BE2C (cell line): ENCODE results near the gene MEGF11.
"Not testable (repeated sequence)": the region's sequence is repeated elsewhere in the genome, so short reads cannot be mapped to it uniquely, and the experiment has no call there.

Experiments
- DNase-seq: peaks from one replicate; pipeline ENCODE4 v3.0.0-alpha.2; 2020
- H3K27me3 ChIP-seq: fragments of 250-450 bp; sonication (Bioruptor Pico); 2 replicates; pipeline ENCODE4 v1.5.1; 2020; ENCODE audit warnings: mild to moderate bottlenecking
- H3K36me3 ChIP-seq: fragments of 250-450 bp; sonication (Bioruptor Pico); 2 replicates; pipeline ENCODE4 v1.5.1; 2020; ENCODE audit warnings: mild to moderate bottlenecking
- H3K4me1 ChIP-seq: fragments of 250-450 bp; sonication (Bioruptor Pico); 2 replicates; pipeline ENCODE4 v1.5.1; 2020
- H3K4me3 ChIP-seq: 2 replicates; pipeline ENCODE4 v1.5.1; 2011; ENCODE audit warnings: low read depth, low read length
- H3K9me3 ChIP-seq: fragments of 250-450 bp; sonication (Bioruptor Pico); 2 replicates; pipeline ENCODE4 v1.5.1; 2020
- CTCF ChIP-seq: IDR thresholded peaks from 2 replicates; pipeline ENCODE4 v1.5.1; 2012; ENCODE audit warnings: mild to moderate bottlenecking, low read depth, low read length

MEGF11 gene

GRCh38 chr15:66007663-66008262 lies 245.8 kb downstream of the MEGF11 start:
- H3K9me3 ChIP-seq: no peaks in the 10 kb centered on the region
- 0 out of 2 replicates have a peak, but pooled peaks have one; percentile 31 for TF ChIP-seq CTCF
- H3K4me1 ChIP-seq: no peaks in the 10 kb centered on the region
- no peak overlapping the region for H3K4me3 ChIP-seq
- DNase-seq: no peak
- H3K27me3 ChIP-seq: no peaks in the 10 kb centered on the region
- no peaks in the 10 kb centered on the region for H3K36me3 ChIP-seq

GRCh38 chr15:66006986-66007385 lies 246.6 kb downstream of the MEGF11 start:
- H3K9me3 ChIP-seq: no peaks in the 10 kb centered on the region
- no peaks in the 10 kb centered on the region for H3K36me3 ChIP-seq
- no peak overlapping the region for H3K4me3 ChIP-seq
- no peaks in the 10 kb centered on the region for H3K4me1 ChIP-seq
- no peak for DNase-seq
- TF ChIP-seq CTCF: no peak
- no peaks in the 10 kb centered on the region for H3K27me3 ChIP-seq

- Histone ChIP-seq H3K9me3 (no peaks in the 10 kb centered on the region), H3K36me3 (no peaks in the 10 kb centered on the region), H3K4me1 (no peaks in the 10 kb centered on the region), H3K27me3 (no peaks in the 10 kb centered on the region), H3K4me3 (no peak overlapping the region)
- no peak for DNase-seq
- TF ChIP-seq CTCF: no peak
Measured at GRCh38 chr15:66004618-66005262, 248.8 kb downstream of the MEGF11 start.

- H3K9me3 ChIP-seq, H3K36me3 ChIP-seq, H3K4me3 ChIP-seq, DNase-seq, H3K27me3 ChIP-seq, H3K4me1 ChIP-seq: not testable (repeated sequence)
Measured at GRCh38 chr15:66003129-66003528, 250.4 kb downstream of the MEGF11 start.

GRCh38 chr15:66001717-66002426 lies 251.7 kb downstream of the MEGF11 start:
- no peaks in the 10 kb centered on the region for H3K27me3 ChIP-seq
- no peaks in the 10 kb centered on the region for H3K9me3 ChIP-seq
- no peak for DNase-seq
- no peaks in the 10 kb centered on the region for H3K4me1 ChIP-seq
- H3K36me3 ChIP-seq: no peaks in the 10 kb centered on the region
- no peak for TF ChIP-seq CTCF
- H3K4me3 ChIP-seq: no peak overlapping the region

GRCh38 chr15:66001042-66001441 lies 252.5 kb downstream of the MEGF11 start:
- no peaks in the 10 kb centered on the region for H3K27me3 ChIP-seq
- no peak overlapping the region for H3K4me3 ChIP-seq
- no peak for TF ChIP-seq CTCF
- DNase-seq: no peak
- H3K36me3 ChIP-seq: no peaks in the 10 kb centered on the region
- H3K9me3 ChIP-seq: no peaks in the 10 kb centered on the region
- no peaks in the 10 kb centered on the region for H3K4me1 ChIP-seq
